ENCODE measurements around the gene SLC13A2.
A peak's percentile ranks its signal among the peaks of the same experiment; 100 is the strongest.
"Not testable (repeated sequence)": the region's sequence is repeated elsewhere in the genome, so short reads cannot be mapped to it uniquely, and the experiment has no call there.

SLC13A2 gene

GRCh38 chr17:28467456-28468025, 5.9 kb upstream of the SLC13A2 start:
- peak; percentile 68 for DNase-seq
- H3K79me1 ChIP-seq (replicated peaks; ENCODE audit: low read length, poor library complexity, severe bottlenecking) = no peaks in the 10 kb centered on the region
- no peak overlapping the region for H2BK15ac ChIP-seq (ENCODE audit: low read depth, poor library complexity, severe bottlenecking)
- H3K4ac ChIP-seq (ENCODE audit: low read depth in 1 of 2, low read length in 2 of 2) = no peak overlapping the region
- no peak overlapping the region for H2BK12ac ChIP-seq (ENCODE audit: low read length in 2 of 2)
- H2BK120ac ChIP-seq (ENCODE audit: low read depth, low read length) = no peak overlapping the region
- H3K4me1 ChIP-seq (ENCODE audit: control insufficient read depth, insufficient read depth, low read depth, low read length) = no peaks in the 10 kb centered on the region
- no peak overlapping the region for H3K4me2 ChIP-seq (ENCODE audit: low read length, poor library complexity, severe bottlenecking)
- no peak overlapping the region for H4K8ac ChIP-seq (ENCODE audit: low read length)
- H3K23ac ChIP-seq (ENCODE audit: low read length in 2 of 2) = no peak overlapping the region
- no peak overlapping the region for H3K4me3 ChIP-seq (ENCODE audit: insufficient read depth in 1 of 2, low read depth in 1 of 2, low read length in 2 of 2)
- H3K27ac ChIP-seq (ENCODE audit: low read length, poor library complexity, severe bottlenecking) = no peak overlapping the region
- no peaks in the 10 kb centered on the region for H3K36me3 ChIP-seq (ENCODE audit: control insufficient read depth in 1 of 2, insufficient read depth in 2 of 2, low read depth in 1 of 2, low read length in 2 of 2)
- H3K9me3 ChIP-seq (ENCODE audit: control insufficient read depth, low read length) = no peaks in the 10 kb centered on the region
- no peak overlapping the region for H3K14ac ChIP-seq (ENCODE audit: low read length in 2 of 2)
- no peak overlapping the region for H3K18ac ChIP-seq (ENCODE audit: low read depth in 1 of 2, low read length in 2 of 2)
- H2AK5ac ChIP-seq (ENCODE audit: low read length, severe bottlenecking) = no peak overlapping the region
- no peak overlapping the region for H3K9ac ChIP-seq (ENCODE audit: low read length)
- H4K91ac ChIP-seq (ENCODE audit: low read length) = no peak overlapping the region
- H2AFZ ChIP-seq (ENCODE audit: low read depth, low read length) = no peak overlapping the region
- no peak overlapping the region for H2BK5ac ChIP-seq (ENCODE audit: low read depth, low read length, poor library complexity, severe bottlenecking)
- peaks cover 47 to 64% of the 10 kb centered on the region in 2 experiments for H3K27me3 ChIP-seq (ENCODE audit: control insufficient read depth in 1 of 2, insufficient read depth in 1 of 2, low read length in 2 of 2)
- 67% methylated on average over 11 of the region's 17 CpGs for WGBS

- not testable (repeated sequence) for H4K8ac ChIP-seq (ENCODE audit: low read length); H3K36me3 ChIP-seq (ENCODE audit: control insufficient read depth in 1 of 2, insufficient read depth in 2 of 2, low read depth in 1 of 2, low read length in 2 of 2); H3K18ac ChIP-seq (ENCODE audit: low read depth in 1 of 2, low read length in 2 of 2); H3K9me3 ChIP-seq (ENCODE audit: control insufficient read depth, low read length); H3K27ac ChIP-seq (ENCODE audit: low read length, poor library complexity, severe bottlenecking); H2BK120ac ChIP-seq (ENCODE audit: low read depth, low read length); H2AK5ac ChIP-seq (ENCODE audit: low read length, severe bottlenecking); H2AFZ ChIP-seq (ENCODE audit: low read depth, low read length); H2BK12ac ChIP-seq (ENCODE audit: low read length in 2 of 2); DNase-seq; H3K9ac ChIP-seq (ENCODE audit: low read length); H3K79me1 ChIP-seq (replicated peaks; ENCODE audit: low read length, poor library complexity, severe bottlenecking); H2BK5ac ChIP-seq (ENCODE audit: low read depth, low read length, poor library complexity, severe bottlenecking); H3K14ac ChIP-seq (ENCODE audit: low read length in 2 of 2); H3K23ac ChIP-seq (ENCODE audit: low read length in 2 of 2); H3K4me2 ChIP-seq (ENCODE audit: low read length, poor library complexity, severe bottlenecking); H4K91ac ChIP-seq (ENCODE audit: low read length); H3K4me1 ChIP-seq (ENCODE audit: control insufficient read depth, insufficient read depth, low read depth, low read length); H3K4ac ChIP-seq (ENCODE audit: low read depth in 1 of 2, low read length in 2 of 2); H3K4me3 ChIP-seq (ENCODE audit: insufficient read depth in 1 of 2, low read depth in 1 of 2, low read length in 2 of 2); H2BK15ac ChIP-seq (ENCODE audit: low read depth, poor library complexity, severe bottlenecking)
- peaks cover 53 to 64% of the 10 kb centered on the region in 2 experiments for H3K27me3 ChIP-seq (ENCODE audit: control insufficient read depth in 1 of 2, insufficient read depth in 1 of 2, low read length in 2 of 2)
- WGBS = 80% methylated on average over 12 of the region's 20 CpGs
These were observed 5.3 kb upstream of the SLC13A2 start for GRCh38 chr17:28468033-28468735.

DNA sequence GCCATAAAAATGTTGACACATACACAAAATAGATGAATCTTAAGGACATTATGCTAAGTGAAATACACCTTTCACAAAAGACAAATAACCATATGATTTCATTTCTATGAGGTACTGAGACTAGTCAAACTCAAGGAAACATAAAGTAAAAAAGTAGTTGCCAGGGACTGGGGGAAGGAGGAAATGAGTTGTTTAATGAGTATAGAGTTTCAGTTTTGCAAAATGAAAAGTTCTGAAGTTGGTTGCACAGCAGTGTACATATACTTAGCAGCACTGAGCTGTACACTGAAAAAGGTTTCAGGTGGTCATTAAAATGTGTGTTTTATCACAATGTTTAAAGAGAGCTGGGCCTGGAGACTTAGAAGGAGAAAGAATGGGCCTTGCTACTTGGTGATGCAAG, 4.7 kb upstream of the SLC13A2 start:
- H3K4me1 ChIP-seq (ENCODE audit: control insufficient read depth, insufficient read depth, low read depth, low read length) = no peaks in the 10 kb centered on the region
- no peak overlapping the region for H2BK120ac ChIP-seq (ENCODE audit: low read depth, low read length)
- no peak overlapping the region for H3K27ac ChIP-seq (ENCODE audit: low read length, poor library complexity, severe bottlenecking)
- H2BK12ac ChIP-seq (ENCODE audit: low read length in 2 of 2) = no peak overlapping the region
- H3K18ac ChIP-seq (ENCODE audit: low read depth in 1 of 2, low read length in 2 of 2) = no peak overlapping the region
- H3K4me3 ChIP-seq (ENCODE audit: insufficient read depth in 1 of 2, low read depth in 1 of 2, low read length in 2 of 2) = no peak overlapping the region
- H2AK5ac ChIP-seq (ENCODE audit: low read length, severe bottlenecking) = no peak overlapping the region
- no peak overlapping the region for H3K23ac ChIP-seq (ENCODE audit: low read length in 2 of 2)
- H3K9me3 ChIP-seq (ENCODE audit: control insufficient read depth, low read length) = no peaks in the 10 kb centered on the region
- no peak overlapping the region for H3K4me2 ChIP-seq (ENCODE audit: low read length, poor library complexity, severe bottlenecking)
- no peak overlapping the region for H2BK15ac ChIP-seq (ENCODE audit: low read depth, poor library complexity, severe bottlenecking)
- H3K36me3 ChIP-seq (ENCODE audit: control insufficient read depth in 1 of 2, insufficient read depth in 2 of 2, low read depth in 1 of 2, low read length in 2 of 2) = no peaks in the 10 kb centered on the region
- H4K8ac ChIP-seq (ENCODE audit: low read length) = no peak overlapping the region
- H3K14ac ChIP-seq (ENCODE audit: low read length in 2 of 2) = no peak overlapping the region
- no peak overlapping the region for H2BK5ac ChIP-seq (ENCODE audit: low read depth, low read length, poor library complexity, severe bottlenecking)
- H2AFZ ChIP-seq (ENCODE audit: low read depth, low read length) = no peak overlapping the region
- DNase-seq = no peak
- H3K9ac ChIP-seq (ENCODE audit: low read length) = no peak overlapping the region
- peaks cover 56 to 64% of the 10 kb centered on the region in 2 experiments for H3K27me3 ChIP-seq (ENCODE audit: control insufficient read depth in 1 of 2, insufficient read depth in 1 of 2, low read length in 2 of 2)
- no peak overlapping the region for H3K4ac ChIP-seq (ENCODE audit: low read depth in 1 of 2, low read length in 2 of 2)
- no peak overlapping the region for H4K91ac ChIP-seq (ENCODE audit: low read length)
- no peaks in the 10 kb centered on the region for H3K79me1 ChIP-seq (replicated peaks; ENCODE audit: low read length, poor library complexity, severe bottlenecking)

DNA sequence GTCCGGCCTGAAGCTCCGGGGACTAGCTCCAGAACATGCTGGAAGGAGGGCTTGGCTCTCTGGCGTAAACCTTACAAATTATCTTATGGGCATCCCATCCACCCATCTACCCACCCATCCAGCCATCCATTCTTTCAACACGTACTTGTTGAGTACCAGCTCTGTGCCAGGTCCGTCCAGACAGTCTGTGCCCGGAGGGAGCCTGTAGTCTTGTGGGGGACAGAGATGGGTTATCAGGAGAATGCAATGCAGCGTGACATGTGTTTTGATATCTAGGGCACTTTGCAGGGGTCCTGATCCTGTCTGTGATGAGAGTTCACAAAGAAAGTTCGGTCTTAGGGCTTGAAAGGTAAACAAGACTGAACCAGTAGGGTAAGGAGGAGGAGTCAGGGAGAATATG, 4.1 kb upstream of the SLC13A2 start:
- Histone ChIP-seq H3K4me3 (ENCODE audit: insufficient read depth in 1 of 2, low read depth in 1 of 2, low read length in 2 of 2) (no peak overlapping the region), H2BK120ac (ENCODE audit: low read depth, low read length) (no peak overlapping the region), H3K9me3 (ENCODE audit: control insufficient read depth, low read length) (no peaks in the 10 kb centered on the region), H2BK12ac (ENCODE audit: low read length in 2 of 2) (no peak overlapping the region), H3K4me2 (ENCODE audit: low read length, poor library complexity, severe bottlenecking) (no peak overlapping the region), H4K91ac (ENCODE audit: low read length) (no peak overlapping the region), H3K27me3 (ENCODE audit: control insufficient read depth in 1 of 2, insufficient read depth in 1 of 2, low read length in 2 of 2) (peaks cover 60 to 68% of the 10 kb centered on the region in 2 experiments), H2BK15ac (ENCODE audit: low read depth, poor library complexity, severe bottlenecking) (no peak overlapping the region), H3K23ac (ENCODE audit: low read length in 2 of 2) (no peak overlapping the region), H3K9ac (ENCODE audit: low read length) (no peak overlapping the region), H3K4ac (ENCODE audit: low read depth in 1 of 2, low read length in 2 of 2) (no peak overlapping the region), H2BK5ac (ENCODE audit: low read depth, low read length, poor library complexity, severe bottlenecking) (no peak overlapping the region), H3K36me3 (ENCODE audit: control insufficient read depth in 1 of 2, insufficient read depth in 2 of 2, low read depth in 1 of 2, low read length in 2 of 2) (no peaks in the 10 kb centered on the region), H3K14ac (ENCODE audit: low read length in 2 of 2) (no peak overlapping the region), H3K79me1 (replicated peaks; ENCODE audit: low read length, poor library complexity, severe bottlenecking) (no peaks in the 10 kb centered on the region), H3K4me1 (ENCODE audit: control insufficient read depth, insufficient read depth, low read depth, low read length) (no peaks in the 10 kb centered on the region), H3K27ac (ENCODE audit: low read length, poor library complexity, severe bottlenecking) (no peak overlapping the region), H2AFZ (ENCODE audit: low read depth, low read length) (no peak overlapping the region), H2AK5ac (ENCODE audit: low read length, severe bottlenecking) (no peak overlapping the region), H4K8ac (ENCODE audit: low read length) (no peak overlapping the region), H3K18ac (ENCODE audit: low read depth in 1 of 2, low read length in 2 of 2) (no peak overlapping the region)
- WGBS = 85% methylated on average over 8 of the region's 8 CpGs
- DNase-seq = no peak
